ENCODE measurements around the gene ZDHHC20. TPM values are rescaled to one million over a fixed set of nuclear protein-coding genes. Genes with fewer than 3 reads are reported as not detected.

Gene ZDHHC20
- total and polyA plus RNA-seq, 2 of the 13 experiments (the other 11 are each of a cell fraction or from before 2014, with no cell fraction given), result 19.9 to 59.9 TPM

DNA sequence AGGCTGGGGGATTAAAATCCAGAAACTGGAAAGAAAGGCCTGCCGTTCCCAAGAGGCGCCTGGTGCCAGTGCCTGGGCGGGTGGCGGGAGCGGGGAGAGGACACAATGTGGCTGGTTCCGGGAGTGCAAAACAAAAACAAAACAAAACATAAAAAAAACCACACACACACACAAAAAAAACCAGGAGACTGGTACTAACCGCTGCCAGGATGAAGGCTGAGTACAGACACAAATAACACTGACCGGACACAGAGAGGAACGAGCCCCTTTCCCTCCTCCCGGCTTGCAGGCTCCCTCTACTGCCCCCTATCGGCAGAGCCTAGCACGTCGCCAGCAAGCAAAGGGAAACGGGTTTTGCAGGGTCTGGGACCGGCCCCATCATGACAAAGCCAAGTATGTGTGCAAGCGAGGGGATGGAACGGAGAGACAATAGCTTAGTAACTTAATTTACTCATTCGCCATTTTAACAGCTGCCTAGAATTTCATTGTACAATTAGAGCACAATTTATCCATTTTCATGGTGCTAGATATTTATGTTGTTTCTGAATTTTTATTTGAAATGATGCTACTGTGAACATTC is 17.9 kb upstream of the ZDHHC20 start (continued):
- no peak for TF ChIP-seq IKZF4 (CRISPR knock-in tag; IDR thresholded peaks at IDR 0.05; ENCODE audit: borderline replicate concordance, low read depth, not compliant biosample characterization)
- TF ChIP-seq, protein P1, sequence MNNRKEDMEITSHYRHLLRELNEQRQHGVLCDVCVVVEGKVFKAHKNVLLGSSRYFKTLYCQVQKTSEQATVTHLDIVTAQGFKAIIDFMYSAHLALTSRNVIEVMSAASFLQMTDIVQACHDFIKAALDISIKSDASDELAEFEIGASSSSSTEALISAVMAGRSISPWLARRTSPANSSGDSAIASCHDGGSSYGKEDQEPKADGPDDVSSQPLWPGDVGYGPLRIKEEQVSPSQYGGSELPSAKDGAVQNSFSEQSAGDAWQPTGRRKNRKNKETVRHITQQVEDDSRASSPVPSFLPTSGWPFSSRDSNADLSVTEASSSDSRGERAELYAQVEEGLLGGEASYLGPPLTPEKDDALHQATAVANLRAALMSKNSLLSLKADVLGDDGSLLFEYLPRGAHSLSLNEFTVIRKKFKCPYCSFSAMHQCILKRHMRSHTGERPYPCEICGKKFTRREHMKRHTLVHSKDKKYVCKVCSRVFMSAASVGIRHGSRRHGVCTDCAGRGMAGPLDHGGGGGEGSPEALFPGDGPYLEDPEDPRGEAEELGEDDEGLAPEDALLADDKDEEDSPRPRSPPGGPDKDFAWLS (CRISPR knock-in tag; IDR thresholded peaks at IDR 0.05; ENCODE audit: borderline replicate concordance), result no peak
- 0 out of 2 replicates have a peak, but pooled peaks have one; percentile 19 for TF ChIP-seq REPIN1 (CRISPR knock-in tag; IDR thresholded peaks at IDR 0.05; ENCODE audit: borderline replicate concordance, low read depth)
- TF ChIP-seq, protein P2, sequence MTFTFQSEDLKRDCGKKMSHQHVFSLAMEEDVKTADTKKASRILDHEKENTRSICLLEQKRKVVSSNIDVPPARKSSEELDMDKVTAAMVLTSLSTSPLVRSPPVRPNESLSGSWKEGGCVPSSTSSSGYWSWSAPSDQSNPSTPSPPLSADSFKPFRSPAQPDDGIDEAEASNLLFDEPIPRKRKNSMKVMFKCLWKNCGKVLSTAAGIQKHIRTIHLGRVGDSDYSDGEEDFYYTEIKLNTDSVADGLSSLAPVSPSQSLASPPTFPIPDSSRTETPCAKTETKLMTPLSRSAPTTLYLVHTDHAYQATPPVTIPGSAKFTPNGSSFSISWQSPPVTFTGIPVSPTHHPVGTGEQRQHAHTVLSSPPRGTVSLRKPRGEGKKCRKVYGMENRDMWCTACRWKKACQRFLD (CRISPR knock-in tag; IDR thresholded peaks at IDR 0.05; ENCODE audit: borderline replicate concordance), result no peak
- peak; percentile 38; the same call in 1 of the 2 replicates for TF ChIP-seq PHF20 (CRISPR knock-in tag; IDR thresholded peaks at IDR 0.05)
- TF ChIP-seq THAP11 (CRISPR knock-in tag; IDR thresholded peaks at IDR 0.05), result no peak
- TF ChIP-seq ZBTB7B (CRISPR knock-in tag; IDR thresholded peaks at IDR 0.05), result no peak
- no peak for TF ChIP-seq NCOA2 (CRISPR knock-in tag; IDR thresholded peaks at IDR 0.05)
- TF ChIP-seq DR1 (CRISPR knock-in tag; IDR thresholded peaks at IDR 0.05), result no peak
- no peak for TF ChIP-seq ZNF737 (CRISPR knock-in tag; IDR thresholded peaks at IDR 0.05; ENCODE audit: borderline replicate concordance)
- TF ChIP-seq, protein P3, sequence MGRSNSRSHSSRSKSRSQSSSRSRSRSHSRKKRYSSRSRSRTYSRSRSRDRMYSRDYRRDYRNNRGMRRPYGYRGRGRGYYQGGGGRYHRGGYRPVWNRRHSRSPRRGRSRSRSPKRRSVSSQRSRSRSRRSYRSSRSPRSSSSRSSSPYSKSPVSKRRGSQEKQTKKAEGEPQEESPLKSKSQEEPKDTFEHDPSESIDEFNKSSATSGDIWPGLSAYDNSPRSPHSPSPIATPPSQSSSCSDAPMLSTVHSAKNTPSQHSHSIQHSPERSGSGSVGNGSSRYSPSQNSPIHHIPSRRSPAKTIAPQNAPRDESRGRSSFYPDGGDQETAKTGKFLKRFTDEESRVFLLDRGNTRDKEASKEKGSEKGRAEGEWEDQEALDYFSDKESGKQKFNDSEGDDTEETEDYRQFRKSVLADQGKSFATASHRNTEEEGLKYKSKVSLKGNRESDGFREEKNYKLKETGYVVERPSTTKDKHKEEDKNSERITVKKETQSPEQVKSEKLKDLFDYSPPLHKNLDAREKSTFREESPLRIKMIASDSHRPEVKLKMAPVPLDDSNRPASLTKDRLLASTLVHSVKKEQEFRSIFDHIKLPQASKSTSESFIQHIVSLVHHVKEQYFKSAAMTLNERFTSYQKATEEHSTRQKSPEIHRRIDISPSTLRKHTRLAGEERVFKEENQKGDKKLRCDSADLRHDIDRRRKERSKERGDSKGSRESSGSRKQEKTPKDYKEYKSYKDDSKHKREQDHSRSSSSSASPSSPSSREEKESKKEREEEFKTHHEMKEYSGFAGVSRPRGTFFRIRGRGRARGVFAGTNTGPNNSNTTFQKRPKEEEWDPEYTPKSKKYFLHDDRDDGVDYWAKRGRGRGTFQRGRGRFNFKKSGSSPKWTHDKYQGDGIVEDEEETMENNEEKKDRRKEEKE (IDR thresholded peaks at IDR 0.05), result no peak
- TF ChIP-seq, protein P4, sequence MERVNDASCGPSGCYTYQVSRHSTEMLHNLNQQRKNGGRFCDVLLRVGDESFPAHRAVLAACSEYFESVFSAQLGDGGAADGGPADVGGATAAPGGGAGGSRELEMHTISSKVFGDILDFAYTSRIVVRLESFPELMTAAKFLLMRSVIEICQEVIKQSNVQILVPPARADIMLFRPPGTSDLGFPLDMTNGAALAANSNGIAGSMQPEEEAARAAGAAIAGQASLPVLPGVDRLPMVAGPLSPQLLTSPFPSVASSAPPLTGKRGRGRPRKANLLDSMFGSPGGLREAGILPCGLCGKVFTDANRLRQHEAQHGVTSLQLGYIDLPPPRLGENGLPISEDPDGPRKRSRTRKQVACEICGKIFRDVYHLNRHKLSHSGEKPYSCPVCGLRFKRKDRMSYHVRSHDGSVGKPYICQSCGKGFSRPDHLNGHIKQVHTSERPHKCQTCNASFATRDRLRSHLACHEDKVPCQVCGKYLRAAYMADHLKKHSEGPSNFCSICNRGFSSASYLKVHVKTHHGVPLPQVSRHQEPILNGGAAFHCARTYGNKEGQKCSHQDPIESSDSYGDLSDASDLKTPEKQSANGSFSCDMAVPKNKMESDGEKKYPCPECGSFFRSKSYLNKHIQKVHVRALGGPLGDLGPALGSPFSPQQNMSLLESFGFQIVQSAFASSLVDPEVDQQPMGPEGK (CRISPR knock-in tag; IDR thresholded peaks at IDR 0.05), result peak; percentile 44; the same call in 1 of the 2 replicates
- no peak for TF ChIP-seq RAD51 (IDR thresholded peaks at IDR 0.05; ENCODE audit: borderline replicate concordance)
- no peak for TF ChIP-seq MAF1 (CRISPR knock-in tag; IDR thresholded peaks at IDR 0.05; ENCODE audit: borderline replicate concordance)
- no peak for TF ChIP-seq CHD4 (IDR thresholded peaks at IDR 0.05; ENCODE audit: borderline replicate concordance, low read length)
- no peak for TF ChIP-seq KLF6 (CRISPR knock-in tag; IDR thresholded peaks at IDR 0.05)
- no peak for TF ChIP-seq ZNF354B (CRISPR knock-in tag; IDR thresholded peaks at IDR 0.05)
- TF ChIP-seq HDAC2 (CRISPR knock-in tag; IDR thresholded peaks at IDR 0.05), result peak; percentile 30; the same call in 1 of the 2 replicates
